Stimulated activated CD8-positive, alpha-beta memory T cell treated with anti-CD3 and anti-CD28 coated beads, Interleukin-4, amount 100 ng/mL, for 4 hours (primary cell): ENCODE measurements around the gene PCA3.

Source experiments
- DNase-seq, 2 donors: peaks; one replicate each; pipeline ENCODE4 v3.0.0-alpha.2; 2020; ENCODE audit warnings: low read depth in 2 of 2, low spot score in 1 of 2

The PCA3 gene

GRCh38 chr9:76756941-76757673 is 7.1 kb upstream of the PCA3 start:
- no peak for DNase-seq

GRCh38 chr9:76758476-76758875 is 5.8 kb upstream of the PCA3 start:
- DNase-seq = no peak

GRCh38 chr9:76759732-76760131 is 4.5 kb upstream of the PCA3 start:
- DNase-seq = no peak

GRCh38 chr9:76761448-76761847 is 2.8 kb upstream of the PCA3 start:
- no peak for DNase-seq

GRCh38 chr9:76766126-76766525 is 1.9 kb downstream of the PCA3 start:
- no peak for DNase-seq

GRCh38 chr9:76772686-76773445 is 8.6 kb downstream of the PCA3 start:
- DNase-seq = no peak

- no peak for DNase-seq
Observed at GRCh38 chr9:76784881-76785280, 20.6 kb downstream of the PCA3 start.

- DNase-seq = no peak
Observed at GRCh38 chr9:76785501-76785900, 21.3 kb downstream of the PCA3 start.

GRCh38 chr9:76787677-76788076 is 23.4 kb downstream of the PCA3 start:
- DNase-seq = no peak

GRCh38 chr9:76789840-76790239 is 25.6 kb downstream of the PCA3 start:
- DNase-seq = no peak

- DNase-seq = no peak
Observed at GRCh38 chr9:76793784-76794431, 29.7 kb downstream of the PCA3 start.

- DNase-seq = no peak
Observed at GRCh38 chr9:76796296-76796695, 32.1 kb downstream of the PCA3 start.

- no peak for DNase-seq
Observed at GRCh38 chr9:76798527-76798926, 34.3 kb downstream of the PCA3 start.

GRCh38 chr9:76799473-76799872 is 35.2 kb downstream of the PCA3 start:
- no peak for DNase-seq

GRCh38 chr9:76800901-76801300 is 36.7 kb downstream of the PCA3 start:
- no peak for DNase-seq

GRCh38 chr9:76803083-76803482 is 38.8 kb downstream of the PCA3 start:
- no peak for DNase-seq

GRCh38 chr9:76803762-76804161 is 39.5 kb downstream of the PCA3 start:
- no peak for DNase-seq

GRCh38 chr9:76808636-76809035 is 44.4 kb downstream of the PCA3 start:
- no peak for DNase-seq

GRCh38 chr9:76810377-76810957 is 46.2 kb downstream of the PCA3 start:
- DNase-seq = no peak

- no peak for DNase-seq
Observed at GRCh38 chr9:76812591-76812990, 48.4 kb downstream of the PCA3 start.

GRCh38 chr9:76817489-76817888 is 53.3 kb downstream of the PCA3 start:
- no peak for DNase-seq

- no peak for DNase-seq
Observed at GRCh38 chr9:76818271-76818670, 54.0 kb downstream of the PCA3 start.
